HG03039 (cell line): ENCODE results near the gene RNU5B-1.

Experiments used
- ATAC-seq: cut with Tn5 transposase; IDR thresholded peaks from one replicate; pipeline ENCODE4 v1.9.1; 2021; ENCODE audit warnings: mild to moderate bottlenecking, moderate library complexity; ENCODE audit not compliant: unreplicated experiment

RNU5B-1 gene

DNA sequence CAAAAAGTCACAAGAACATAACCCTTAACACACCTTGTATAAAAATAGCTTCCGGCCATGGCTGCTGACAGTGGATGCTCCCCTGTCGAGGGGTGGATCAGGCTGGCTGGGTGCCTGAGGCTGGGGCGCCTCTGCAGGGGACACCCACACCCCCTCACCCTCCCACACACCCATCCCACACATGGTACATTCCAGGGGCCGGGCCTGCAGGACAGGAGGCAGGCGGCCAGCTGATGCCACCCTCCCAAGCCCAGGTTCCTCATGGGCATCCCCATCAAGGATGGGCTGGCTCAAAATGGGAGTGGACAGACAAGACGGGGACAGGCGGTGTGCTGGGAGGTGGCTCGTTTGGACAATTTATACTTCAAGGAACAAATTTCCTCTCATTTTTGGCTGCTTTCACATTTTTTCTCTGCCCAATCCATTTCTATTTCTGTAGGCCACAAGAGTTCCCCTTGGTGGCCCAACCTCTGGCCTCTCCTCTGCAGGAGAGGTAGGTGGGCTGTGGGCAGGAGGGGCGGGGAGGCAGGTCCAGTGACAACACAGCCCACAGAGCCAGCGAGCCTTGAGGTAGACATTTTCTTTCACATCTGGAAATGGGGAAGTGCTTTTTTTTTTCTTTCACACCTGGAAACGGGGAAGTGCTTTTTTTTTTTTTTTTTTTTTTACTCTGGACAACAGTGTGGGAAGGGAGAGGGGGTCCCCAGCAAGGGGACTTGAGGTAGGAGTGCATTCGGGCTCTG, 23.3 kb downstream of the RNU5B-1 start:
- ATAC-seq: no peak

DNA sequence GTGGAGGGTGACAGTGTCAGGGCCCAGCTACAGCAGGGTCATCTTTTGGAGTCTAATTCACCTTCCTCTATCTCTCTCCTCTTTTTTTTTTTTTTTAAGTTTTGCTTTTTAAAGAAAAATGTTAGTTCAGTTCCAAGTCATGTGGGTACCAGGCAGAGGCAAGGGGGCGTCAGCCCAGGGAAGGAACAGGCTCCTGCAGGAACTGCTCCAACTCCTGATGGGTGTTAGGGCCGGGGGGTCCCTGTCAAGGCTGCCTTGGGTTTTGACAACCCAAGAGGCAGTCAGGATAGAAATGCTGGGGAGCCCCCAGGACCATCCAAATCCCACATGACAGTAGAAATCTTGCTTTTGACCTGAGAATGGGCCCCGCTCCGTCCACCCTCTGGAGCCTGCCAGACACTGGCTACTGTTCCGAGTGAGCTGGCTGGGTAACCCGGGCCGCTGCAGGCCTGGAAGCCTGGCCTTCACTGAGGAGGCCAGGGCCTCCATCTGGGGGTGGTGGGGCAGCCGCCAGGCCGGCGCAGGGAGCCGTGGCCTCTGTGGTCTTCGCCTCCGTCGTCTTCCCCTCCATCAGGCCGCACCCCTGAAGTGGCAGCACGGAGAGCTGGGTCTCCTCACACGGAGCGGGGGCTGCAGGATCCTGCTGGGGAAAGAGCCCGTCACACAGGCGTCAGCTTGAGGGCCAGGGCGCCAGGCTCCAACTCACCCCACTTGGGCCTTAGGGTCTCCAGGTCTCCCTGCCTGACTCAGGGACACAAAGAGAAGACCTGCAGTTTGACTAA, 24.2 kb downstream of the RNU5B-1 start:
- ATAC-seq: no peak

DNA sequence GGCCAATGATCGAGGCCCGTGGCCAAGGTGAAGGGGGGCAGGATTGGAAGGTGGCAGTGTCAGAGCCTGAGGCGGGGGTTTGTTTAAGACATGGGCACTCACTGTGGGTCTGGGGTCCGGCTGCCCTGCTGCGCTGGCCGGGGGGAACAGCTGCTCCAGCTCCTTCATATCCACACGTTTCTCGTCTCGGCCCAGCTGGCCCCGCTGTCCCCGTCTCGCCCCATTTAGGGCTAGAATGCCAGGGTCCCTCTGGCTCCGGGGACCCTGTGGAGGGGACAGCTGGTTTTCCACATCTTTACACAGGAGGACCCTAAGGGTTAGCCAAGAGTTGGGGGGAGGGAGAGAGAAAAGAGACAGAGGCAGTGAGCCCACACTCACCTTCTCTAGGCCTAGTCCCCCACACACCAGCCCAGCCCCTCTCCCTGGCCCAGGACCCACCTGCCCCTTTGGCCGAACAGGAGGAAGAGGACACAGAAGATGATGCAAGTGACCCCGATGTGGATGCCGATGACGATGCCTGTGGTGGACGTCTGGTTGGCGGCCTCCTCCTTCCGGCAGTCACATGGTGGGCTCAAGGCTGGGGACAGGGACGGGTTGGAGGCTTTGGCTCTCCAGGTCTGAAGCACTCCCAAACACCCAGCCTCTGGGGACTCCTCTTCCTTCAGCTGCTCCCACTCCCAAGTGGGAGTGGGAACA, 25.0 kb downstream of the RNU5B-1 start:
- ATAC-seq: no peak

DNA sequence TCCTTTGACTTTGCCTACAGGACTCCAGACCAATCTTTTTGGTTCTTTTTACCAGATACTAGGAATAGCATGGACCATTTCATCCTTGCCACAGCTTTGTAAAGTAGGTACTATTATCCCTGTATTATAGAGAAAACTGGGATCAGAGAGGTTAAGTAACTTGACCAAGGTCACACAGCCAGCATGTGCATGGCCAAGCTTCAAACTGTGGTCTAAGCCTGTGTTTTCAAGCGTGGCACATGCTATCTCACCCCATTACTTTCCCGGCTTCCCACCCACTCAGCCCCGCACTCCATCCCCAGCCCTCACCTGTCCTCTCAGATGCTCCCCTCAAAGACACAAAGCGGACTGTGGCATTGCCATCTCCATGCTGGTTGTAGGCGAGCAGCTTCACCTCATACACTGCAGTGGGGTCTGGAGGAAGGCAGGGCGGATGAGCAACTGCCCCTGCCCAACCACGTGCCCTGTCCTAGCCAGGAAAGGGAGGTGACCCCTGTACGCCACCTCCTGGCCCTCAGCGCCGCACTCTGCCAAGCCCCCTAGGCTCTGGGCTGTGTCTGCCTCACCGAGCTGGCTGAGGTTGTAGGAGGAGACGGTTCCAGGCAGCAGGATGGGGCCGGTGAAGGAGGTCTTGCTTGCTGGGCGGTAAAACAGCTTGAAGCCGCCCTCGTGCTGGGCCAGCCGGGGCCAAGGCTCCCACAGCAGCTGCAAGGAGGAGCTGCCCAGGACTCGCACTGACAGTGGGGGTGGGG, 25.7 kb downstream of the RNU5B-1 start:
- no peak for ATAC-seq

DNA sequence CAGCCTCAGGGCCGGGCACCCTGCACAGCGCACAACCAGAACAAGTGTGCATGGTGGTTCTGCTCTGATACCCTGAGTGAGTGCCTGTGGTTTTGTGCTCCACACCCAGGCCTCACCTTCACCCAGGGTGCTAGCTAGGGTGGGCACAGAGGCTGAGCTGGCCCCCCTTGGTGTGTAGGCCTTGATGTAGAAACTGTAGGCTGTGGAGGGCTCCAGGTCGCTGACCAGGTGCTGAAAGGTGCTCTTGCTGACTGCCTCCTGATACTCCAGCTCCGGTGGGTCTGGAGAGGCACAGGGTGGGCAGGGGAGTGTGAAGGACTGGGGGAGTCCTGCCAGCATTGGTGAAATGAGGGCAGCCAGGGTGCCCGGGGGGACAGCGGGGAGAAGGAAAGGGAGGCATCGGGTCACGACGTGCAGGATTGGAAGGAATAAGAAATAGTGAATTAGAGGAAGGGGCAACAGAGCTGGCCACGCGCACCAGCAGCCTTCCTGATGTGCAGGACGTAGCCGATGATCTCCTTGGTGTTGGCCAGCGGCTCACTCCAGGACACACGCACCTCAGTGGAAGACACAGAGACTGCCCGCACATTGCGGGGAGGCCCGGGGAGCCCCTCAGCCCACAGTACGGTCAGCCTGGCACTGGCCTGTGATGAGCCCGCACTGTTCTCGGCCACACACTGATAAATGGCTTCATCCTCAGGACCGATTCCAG, 26.6 kb downstream of the RNU5B-1 start:
- no peak for ATAC-seq

DNA sequence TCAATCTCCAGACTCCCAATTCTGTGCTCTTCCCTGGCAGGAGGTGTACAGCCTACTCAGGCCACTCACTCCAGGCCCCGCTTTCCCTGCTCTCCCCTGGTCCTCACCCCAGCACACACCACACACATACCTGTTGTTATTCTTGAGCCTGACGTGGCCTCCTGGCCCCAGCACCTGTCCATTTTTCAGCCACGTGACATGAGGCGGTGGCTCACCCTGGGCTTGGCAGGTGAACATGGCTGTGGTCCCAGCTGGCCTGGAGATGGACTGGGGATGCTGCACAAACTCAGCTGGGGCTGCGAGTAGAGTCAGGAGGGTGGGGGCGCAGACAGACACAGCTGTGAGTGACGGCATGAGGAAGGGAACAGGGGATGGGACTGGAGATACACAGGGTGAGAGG, 27.3 kb downstream of the RNU5B-1 start:
- ATAC-seq: no peak

DNA sequence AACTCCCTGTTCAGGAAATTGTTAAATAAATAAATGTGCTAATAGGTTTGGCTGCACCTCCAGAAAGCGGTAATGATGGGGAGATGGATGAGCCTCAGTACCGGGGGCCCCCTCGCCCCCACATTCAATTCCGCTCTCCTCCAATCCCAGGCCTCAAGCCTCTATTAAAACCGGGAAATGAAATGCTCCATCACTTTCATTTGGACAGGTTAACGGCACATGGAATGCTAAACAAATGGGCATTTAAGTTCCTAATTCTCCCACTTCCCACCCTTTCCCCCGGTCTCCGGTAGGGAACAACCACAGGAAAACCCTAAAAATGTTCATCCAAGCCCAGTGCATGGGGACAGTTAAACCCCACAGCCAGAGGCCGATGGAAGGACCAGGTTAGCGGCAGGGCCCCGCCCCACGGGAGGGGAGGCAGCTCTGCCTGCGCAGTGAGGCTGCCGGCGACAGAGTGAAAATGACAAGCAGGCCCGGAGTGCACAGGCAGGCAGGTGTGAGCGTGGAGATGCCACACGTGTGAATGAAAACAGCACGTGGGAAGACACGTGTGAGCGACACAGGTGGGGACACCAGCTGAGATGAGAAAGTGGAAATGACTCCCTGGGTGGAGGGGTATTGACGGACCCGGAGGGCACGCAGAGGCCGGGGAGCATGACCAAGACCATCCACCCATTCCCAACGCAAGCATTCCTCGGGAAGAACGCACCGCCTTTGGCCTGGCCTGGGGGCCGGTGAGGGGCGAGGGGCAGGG, 28.1 kb downstream of the RNU5B-1 start:
- no peak for ATAC-seq

DNA sequence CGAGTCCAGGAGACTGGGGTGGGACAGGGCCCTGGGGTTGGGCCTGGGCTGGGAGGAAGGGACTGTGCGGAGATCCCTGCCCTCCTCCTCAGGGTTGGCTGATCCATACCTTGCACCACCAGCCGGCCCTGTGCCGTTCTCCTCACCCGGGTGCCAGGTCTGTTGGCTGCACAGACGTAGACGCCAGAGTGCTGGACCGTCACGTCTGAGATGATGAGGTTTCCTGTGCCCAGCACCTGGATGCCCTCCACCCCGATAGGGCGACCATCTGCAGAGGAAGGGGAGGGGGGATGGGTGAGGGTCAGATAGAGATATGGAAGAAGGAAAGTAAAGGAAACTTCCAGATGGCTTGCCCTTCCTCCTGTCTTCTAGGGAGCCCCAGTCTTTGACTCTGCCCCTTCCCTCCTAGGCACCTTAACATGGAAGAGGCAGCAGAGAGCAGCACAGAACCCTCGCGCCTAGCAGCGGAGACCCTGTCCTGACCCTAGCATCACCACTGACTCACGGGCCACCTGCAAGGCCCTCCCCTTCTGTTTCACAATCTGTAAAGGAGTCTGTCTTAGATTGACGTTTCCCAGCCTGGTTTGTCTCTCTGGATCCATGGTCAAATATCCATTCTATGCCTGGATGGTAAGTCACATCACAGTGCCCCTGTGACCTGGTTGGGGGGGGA, 28.8 kb downstream of the RNU5B-1 start:
- ATAC-seq: no peak

DNA sequence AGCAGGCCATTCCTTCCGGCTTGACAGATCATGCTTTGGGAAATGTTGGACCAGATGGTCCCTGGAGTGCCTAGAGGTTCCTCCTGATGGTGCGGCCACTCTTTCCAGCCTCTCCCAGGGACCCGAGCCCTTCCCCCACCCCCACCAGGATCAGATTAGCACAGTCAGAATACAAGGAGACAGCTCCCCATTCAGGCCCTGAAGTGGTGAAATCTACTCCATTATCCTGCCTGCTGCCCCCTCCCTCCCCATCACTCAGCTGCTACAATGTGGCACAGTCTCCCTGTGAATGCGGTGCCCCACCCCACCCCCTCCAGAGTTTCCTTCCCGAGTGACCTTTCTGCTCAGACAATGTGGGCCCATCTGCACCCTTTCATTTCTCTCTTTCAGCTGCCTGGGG, 29.4 kb downstream of the RNU5B-1 start:
- ATAC-seq: no peak

DNA sequence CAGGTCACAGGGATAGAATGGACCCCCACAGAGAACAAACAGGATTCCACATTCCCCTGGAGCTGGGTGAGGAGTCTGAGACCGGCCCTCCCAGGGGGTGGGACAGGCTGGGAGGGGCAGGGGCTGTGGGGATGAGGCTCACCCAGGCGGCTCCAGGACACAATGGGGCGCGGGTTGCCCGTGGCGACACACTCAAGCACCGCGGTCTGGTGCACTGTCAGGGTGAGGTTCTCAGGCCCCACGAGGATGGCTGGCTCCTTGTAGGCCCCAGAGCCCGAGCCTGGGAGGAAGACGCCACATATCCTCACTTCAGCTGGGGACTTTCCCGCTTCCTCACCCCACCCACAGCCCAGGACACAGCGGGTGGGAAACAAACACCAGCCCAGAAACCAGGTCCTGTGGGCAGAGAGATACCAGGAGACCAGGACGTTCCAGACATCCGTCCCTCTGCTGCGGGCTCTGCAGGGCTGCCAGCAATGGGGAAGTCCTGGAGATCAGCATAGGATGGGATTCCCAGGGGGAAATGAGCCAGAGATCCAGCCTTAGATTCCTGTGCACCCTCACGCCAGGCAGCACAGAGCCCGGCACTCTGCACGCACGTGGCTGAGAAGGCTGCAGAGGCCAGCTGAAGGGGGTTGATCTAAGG, 30.2 kb downstream of the RNU5B-1 start:
- no peak for ATAC-seq

DNA sequence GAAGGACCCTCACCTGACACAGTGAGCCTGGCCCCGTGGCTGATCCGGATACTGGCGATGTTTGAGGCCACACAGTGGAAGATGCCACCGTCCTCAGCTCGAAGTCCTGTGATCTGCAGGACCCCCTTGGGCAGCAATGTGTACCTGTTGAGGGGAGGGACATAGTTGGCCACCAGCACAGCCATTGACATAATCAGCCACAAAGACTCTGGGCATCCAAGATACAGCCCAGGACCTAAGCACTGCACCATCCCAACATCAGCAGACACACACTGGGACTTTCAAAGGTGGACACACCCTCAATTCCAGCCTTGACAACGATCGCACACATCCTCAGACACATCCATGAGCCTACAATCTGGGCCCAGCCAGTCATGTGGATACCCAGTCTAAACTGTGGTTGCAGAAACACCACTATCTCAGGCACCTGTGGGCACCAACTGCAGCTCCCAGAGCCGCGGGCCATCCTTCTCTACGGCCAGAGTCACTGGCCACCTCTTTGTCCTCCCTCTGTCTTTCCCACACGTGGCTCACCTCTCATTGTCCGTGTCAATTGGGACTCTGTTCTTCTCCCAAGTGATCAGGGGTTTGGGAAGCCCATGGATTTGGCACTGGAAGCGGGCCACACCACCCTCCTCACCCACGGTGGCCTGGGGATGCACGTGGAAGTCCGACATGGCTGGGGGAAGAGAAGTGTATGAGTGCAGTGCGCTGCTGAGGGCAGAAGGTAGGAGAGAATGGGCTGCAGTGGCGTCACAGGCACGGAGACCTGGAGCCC, 31.0 kb downstream of the RNU5B-1 start:
- ATAC-seq: no peak

DNA sequence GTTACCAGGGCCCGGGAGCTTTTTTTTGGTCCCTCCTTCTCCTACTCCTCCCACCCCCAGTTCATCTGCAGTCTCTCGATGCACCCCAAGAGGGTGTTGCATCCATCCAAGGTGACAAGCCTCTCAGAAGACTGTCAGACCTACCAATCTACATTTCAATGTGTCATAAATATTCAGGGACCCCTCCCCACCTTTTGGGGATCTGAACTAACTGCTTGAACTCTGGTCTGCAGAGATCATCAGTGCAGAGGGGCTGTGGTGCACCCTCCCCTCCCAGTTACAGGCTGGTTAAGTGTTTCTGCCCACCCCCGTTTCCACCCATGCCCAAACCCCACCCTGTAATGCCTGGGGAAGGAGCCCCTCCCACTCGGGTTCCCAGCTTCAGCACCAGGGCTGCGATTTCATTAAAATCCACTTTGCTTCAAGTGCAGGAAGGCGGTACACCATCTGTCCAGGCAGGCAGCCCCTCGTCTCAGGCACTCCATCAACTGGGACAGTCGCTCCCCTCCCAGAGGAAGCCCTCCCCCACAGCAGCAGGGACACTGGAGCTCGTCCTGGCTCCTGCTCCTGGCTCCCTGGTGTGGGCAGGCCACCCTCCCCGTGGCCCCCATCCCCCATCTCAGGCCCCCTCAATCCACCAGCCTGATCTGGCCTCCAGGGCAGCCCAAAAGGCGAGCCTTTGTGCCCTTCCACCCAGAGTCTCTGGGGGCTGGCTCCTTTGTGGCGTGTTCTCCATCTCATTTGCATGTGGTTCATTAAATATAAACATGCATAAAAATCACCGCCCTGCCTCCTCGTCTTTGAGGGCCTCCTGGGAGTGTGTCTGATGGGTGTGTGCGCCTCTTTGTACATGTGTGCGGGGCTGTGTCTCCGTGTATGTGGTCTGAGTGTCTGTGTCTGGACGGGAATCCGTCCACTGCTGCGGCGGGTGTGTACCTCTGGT, 32.3 kb downstream of the RNU5B-1 start:
- ATAC-seq: no peak

DNA sequence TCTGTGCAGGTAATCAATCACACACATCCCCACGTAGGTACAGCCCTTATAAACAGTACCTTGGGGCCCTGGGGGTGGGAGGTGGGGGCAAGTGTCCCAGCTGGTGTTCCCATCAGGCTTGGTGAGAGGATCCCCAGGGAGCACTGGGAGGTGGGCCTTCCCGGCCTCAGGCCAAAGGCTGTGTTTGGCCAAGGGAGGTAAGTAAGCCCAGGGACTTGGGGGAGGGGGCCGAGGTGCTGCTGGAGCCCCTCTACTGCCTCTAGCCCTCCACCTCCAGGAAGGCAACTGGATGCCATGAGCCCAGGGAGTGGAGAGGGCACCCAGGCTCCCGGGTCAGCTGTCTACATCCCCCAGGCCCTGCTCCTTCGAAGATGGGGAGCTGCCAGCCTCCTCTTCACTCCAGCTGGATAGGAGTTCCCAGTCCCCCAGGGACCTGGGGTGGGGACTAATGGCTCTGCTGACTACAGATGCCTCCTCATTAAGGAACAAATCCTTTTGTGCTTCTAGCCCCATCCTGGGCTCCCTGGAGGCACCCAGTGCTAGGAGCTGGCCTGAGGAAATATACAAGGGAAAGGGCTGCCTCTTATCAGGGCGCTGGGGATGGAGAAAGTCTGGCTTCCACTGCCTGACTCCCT, 33.1 kb downstream of the RNU5B-1 start:
- no peak for ATAC-seq

DNA sequence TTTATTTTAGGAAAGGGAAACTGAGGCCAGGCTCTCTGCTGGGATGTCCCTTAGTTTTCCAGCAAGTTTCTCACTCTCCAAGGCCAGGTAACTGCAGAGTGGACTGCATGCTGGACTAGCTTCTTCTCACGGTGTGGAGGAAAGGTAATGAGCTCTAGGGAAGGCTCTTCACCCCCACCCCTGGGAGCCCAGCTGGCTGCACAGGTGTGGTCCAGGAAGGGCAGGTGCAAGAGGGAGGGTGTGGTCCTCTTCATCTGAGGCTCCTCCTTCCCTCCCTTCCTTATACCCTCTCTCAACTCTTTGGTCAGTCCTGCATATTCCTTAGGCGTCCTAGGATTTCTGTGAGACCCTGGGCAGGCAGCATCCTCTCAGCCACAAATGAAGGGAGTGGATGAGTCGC, 33.9 kb downstream of the RNU5B-1 start:
- ATAC-seq: no peak

DNA sequence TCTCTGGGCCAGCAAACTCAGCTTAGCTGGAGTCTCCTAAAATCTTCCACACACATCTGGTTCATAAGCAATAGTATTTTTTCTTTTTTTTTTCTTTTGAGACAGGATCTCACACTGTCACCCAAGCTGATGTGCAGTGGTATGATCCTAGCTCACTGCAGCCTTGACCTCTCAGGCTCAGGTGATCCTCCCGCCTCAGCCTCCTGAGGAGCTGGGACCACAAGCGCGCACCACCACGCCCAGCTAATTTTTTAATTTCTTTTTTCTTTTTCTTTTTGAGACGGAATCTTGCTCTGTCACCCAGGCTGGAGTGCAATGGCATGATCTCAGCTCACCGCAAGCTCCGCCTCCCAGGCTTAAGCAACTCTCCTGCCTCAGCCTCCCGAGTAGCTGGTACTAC, 34.3 kb downstream of the RNU5B-1 start:
- ATAC-seq: no peak

DNA sequence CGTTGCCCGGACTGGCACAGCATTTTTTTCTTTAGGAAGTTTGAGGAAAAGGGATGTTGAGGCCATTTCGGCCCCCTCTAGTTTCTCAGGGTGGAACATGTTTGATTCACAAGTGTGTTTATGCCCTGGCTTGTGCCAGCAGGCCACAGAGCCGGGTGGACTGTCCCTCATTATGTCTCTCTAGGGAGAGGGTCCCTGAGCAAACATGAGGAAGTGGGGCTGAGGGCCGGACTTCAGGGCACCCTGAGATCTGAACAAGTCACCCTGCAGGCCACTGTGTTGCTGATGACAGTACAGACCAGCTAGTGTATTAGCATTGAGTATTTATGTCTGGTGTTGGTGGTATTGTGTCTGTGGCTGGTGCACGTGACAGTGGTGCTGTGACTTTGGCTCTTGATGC, 34.9 kb downstream of the RNU5B-1 start:
- ATAC-seq: no peak
